SK-N-SH (cell line): ENCODE measurements around the gene CIP2A. TPM values are rescaled to one million over a fixed set of nuclear protein-coding genes. Genes with fewer than 3 reads are reported as not detected.

Experiments
- CTCF ChIA-PET: fragments of 300-600, 350-600 bp; formaldehyde crosslinking; extraction: SDS; loops from one replicate; lab custom pipeline; 2021; lab: Yijun Ruan, JAX
- POLR2A ChIA-PET: fragments of 350-600 bp; sonication (Branson Sonifier 250); formaldehyde crosslinking; extraction: SDS; loops from one replicate; lab custom pipeline; 2020; ENCODE audit warnings: antibody characterized with exemption, inconsistent platforms; lab: Yijun Ruan, JAX
- DNase-seq: peaks from one replicate; pipeline ENCODE4 v3.0.0; 2012
- H2AFZ ChIP-seq: fragments of 200-600 bp; sonication (generic); 2 replicates; pipeline ENCODE4 v1.8.1; 2016; ENCODE audit warnings: antibody characterized with exemption, mild to moderate bottlenecking, low read depth
- H3F3A ChIP-seq: fragments of 200-600 bp; sonication (generic); replicated peaks from 2 replicates; pipeline ENCODE3; 2016; ENCODE audit warnings: antibody characterized with exemption, mild to moderate bottlenecking; ENCODE audit not compliant: insufficient read depth
- H3K27ac ChIP-seq, 2 experiments: fragments of 200-500 bp in 1 of 2; fragments of 200-600 bp in 1 of 2; sonication (Bioruptor generic) in 1 of 2; sonication (generic), shearing (Covaris generic) in 1 of 2; 2 replicates each; pipeline versions ENCODE4 v1.5.1 to v1.6.1; 2014 to 2016; ENCODE audit warnings: low read depth in 2 of 2, inconsistent platforms in 1 of 2, low read length in 1 of 2, mild to moderate bottlenecking in 1 of 2, mixed read lengths in 1 of 2
- H3K27me3 ChIP-seq: fragments of 200-600 bp; sonication (generic), shearing (Covaris generic); 2 replicates; pipeline ENCODE4 v1.6.1; 2016; ENCODE audit warnings: mixed run types; ENCODE audit not compliant: insufficient read depth
- H3K36me3 ChIP-seq, 2 experiments: fragments of 200-500 bp in 1 of 2; fragments of 200-600 bp in 1 of 2; sonication (Bioruptor generic) in 1 of 2; sonication (generic) in 1 of 2; replicated peaks in 1 of 2; 2 replicates each; pipeline versions ENCODE3 to v1.5.1; 2014 to 2016; ENCODE audit warnings: low read length in 1 of 2, mild to moderate bottlenecking in 1 of 2; ENCODE audit not compliant: insufficient read depth in 2 of 2, control insufficient read depth in 1 of 2
- H3K4me1 ChIP-seq, 2 experiments: fragments of 200-500 bp in 1 of 2; fragments of 200-600 bp in 1 of 2; sonication (Bioruptor generic) in 1 of 2; sonication (generic), shearing (Covaris generic) in 1 of 2; 2 replicates each; pipeline versions ENCODE4 v1.5.1 to v1.6.1; 2014 to 2016; ENCODE audit warnings: low read depth in 1 of 2, low read length in 1 of 2, mixed run types in 1 of 2; ENCODE audit not compliant: insufficient read depth in 2 of 2, control insufficient read depth in 1 of 2
- H3K4me2 ChIP-seq: fragments of 200-600 bp; sonication (generic), shearing (Covaris generic); 2 replicates; pipeline ENCODE4 v1.6.1; 2017; ENCODE audit warnings: mixed run types
- H3K4me3 ChIP-seq, 2 experiments: fragments of 200-500 bp in 1 of 2; fragments of 200-600 bp in 1 of 2; sonication (Bioruptor generic) in 1 of 2; sonication (generic), shearing (Covaris generic) in 1 of 2; 2 replicates each; pipeline versions ENCODE4 v1.5.1 to v1.8.1; 2014 to 2016; ENCODE audit warnings: low read depth in 2 of 2, inconsistent platforms in 1 of 2, low read length in 1 of 2, mild to moderate bottlenecking in 1 of 2, mixed read lengths in 1 of 2, moderate library complexity in 1 of 2
- H3K79me2 ChIP-seq: fragments of 200-600 bp; sonication (generic); 2 replicates; pipeline ENCODE4 v1.8.1; 2017; ENCODE audit warnings: mild to moderate bottlenecking; ENCODE audit not compliant: insufficient read depth
- H3K9ac ChIP-seq: fragments of 200-600 bp; sonication (generic); 2 replicates; pipeline ENCODE4 v1.6.1; 2017; ENCODE audit warnings: mixed run types
- H3K9me2 ChIP-seq: fragments of 200-600 bp; sonication (generic); 2 replicates; pipeline ENCODE4 v1.6.1; 2017; ENCODE audit warnings: mixed run types
- H3K9me3 ChIP-seq: fragments of 200-600 bp; sonication (generic); 2 replicates; pipeline ENCODE4 v1.6.1; 2017; ENCODE audit warnings: mixed run types, mild to moderate bottlenecking, moderate library complexity
- H4K20me1 ChIP-seq: fragments of 200-600 bp; sonication (generic); 2 replicates; pipeline ENCODE4 v1.6.1; 2017; ENCODE audit warnings: mild to moderate bottlenecking, mixed run types; ENCODE audit not compliant: insufficient read depth
- CHD2 ChIP-seq: fragments of 150-350 bp; IDR thresholded peaks from 2 replicates; pipeline ENCODE4 v1.6.1; 2018; ENCODE audit warnings: low read length; ENCODE audit not compliant: partially characterized antibody
- CTCF ChIP-seq: fragments of 200-600 bp; sonication (generic); IDR thresholded peaks from 2 replicates; pipeline ENCODE4 v1.6.1; 2017; ENCODE audit warnings: antibody characterized with exemption, mild to moderate bottlenecking, moderate library complexity
- ELF1 ChIP-seq: IDR thresholded peaks from 2 replicates; pipeline ENCODE4 v1.4.0; 2012
- EZH2phosphoT487 ChIP-seq: fragments of 200-600 bp; sonication (generic); IDR thresholded peaks from 2 replicates; pipeline ENCODE4 v1.6.1; 2017; ENCODE audit warnings: low read depth, mixed run types, mild to moderate bottlenecking, antibody characterized with exemption, moderate library complexity, borderline replicate concordance
- FOXJ3 ChIP-seq: sonication (generic); formaldehyde crosslinking; IDR thresholded peaks from 2 replicates; pipeline ENCODE4 v1.5.1; 2020; ENCODE audit warnings: mild to moderate bottlenecking, missing genetic modification reagents
- FOXM1 ChIP-seq: IDR thresholded peaks from 2 replicates; pipeline ENCODE4 v1.4.0; 2012; ENCODE audit warnings: low read depth, mild to moderate bottlenecking
- GATA2 ChIP-seq: sonication (generic); formaldehyde crosslinking; IDR thresholded peaks from 2 replicates; pipeline ENCODE4 v1.5.0; 2020; ENCODE audit warnings: mild to moderate bottlenecking, missing genetic modification reagents
- JUND ChIP-seq: IDR thresholded peaks from 2 replicates; pipeline ENCODE4 v1.4.0; 2012
- MAX ChIP-seq: IDR thresholded peaks from 2 replicates; pipeline ENCODE4 v1.4.0; 2012; ENCODE audit warnings: low read depth
- MEF2A ChIP-seq: IDR thresholded peaks from 2 replicates; pipeline ENCODE4 v1.4.0; 2012; ENCODE audit warnings: low read depth, borderline replicate concordance
- MXI1 ChIP-seq: IDR thresholded peaks from 2 replicates; pipeline ENCODE4 v1.6.1; 2012; ENCODE audit warnings: mild to moderate bottlenecking, low read depth, low read length, improper control_type of control experiment
- NFIC ChIP-seq: IDR thresholded peaks from 2 replicates; pipeline ENCODE4 v1.4.0; 2012; ENCODE audit warnings: borderline replicate concordance
- PBX3 ChIP-seq: IDR thresholded peaks from 2 replicates; pipeline ENCODE4; 2012
- POLR2AphosphoS5 ChIP-seq: IDR thresholded peaks from 2 replicates; pipeline ENCODE4 v1.6.1; 2012; ENCODE audit warnings: low read depth, low read length
- RAD21 ChIP-seq: IDR thresholded peaks from 2 replicates; pipeline ENCODE4 v1.6.1; 2012; ENCODE audit warnings: mild to moderate bottlenecking, low read length
- TCF12 ChIP-seq: IDR thresholded peaks from 2 replicates; pipeline ENCODE4 v1.4.0; 2012
- USF1 ChIP-seq: IDR thresholded peaks from 2 replicates; pipeline ENCODE4 v1.4.0; 2012; ENCODE audit warnings: low read depth, borderline replicate concordance
- YY1 ChIP-seq: IDR thresholded peaks from 2 replicates; pipeline ENCODE4 v1.4.0; 2012; ENCODE audit warnings: low read depth, mild to moderate bottlenecking
- WGBS: methylation state at CpG from one replicate; pipeline ENCODE4 v1.1.6; 2017; ENCODE audit warnings: low lambda C conversion rate; 5-methylcytosine and 5-hydroxymethylcytosine counted together
- polyA plus RNA-seq, 3 experiments: library from polyadenylated mRNA; depleted of rRNA; stranded (reverse); fragments of >200 nt; gene quantifications; 2 replicates each; pipeline ENCODE4 v1.2.3, GENCODE V29; 2012

Gene CIP2A
- polyA plus RNA-seq, 1 of the 3 experiments (the other 2 are of a cell fraction) = 7.1 TPM

- Histone ChIP-seq H3K36me3 (no peaks in the 10 kb centered on the region), H3K9me3 (no peaks in the 10 kb centered on the region), H2AFZ (no peak overlapping the region), H3K27me3 (no peaks in the 10 kb centered on the region), H3K4me2 (no peak overlapping the region), H3F3A (no peaks in the 10 kb centered on the region), H3K27ac (no peak overlapping the region), H4K20me1 (no peaks in the 10 kb centered on the region), H3K4me3 (no peak overlapping the region), H3K4me1 (no peaks in the 10 kb centered on the region; a peak in 1 of 4 replicates), H3K9ac (no peak overlapping the region), H3K79me2 (no peaks in the 10 kb centered on the region), H3K9me2 (no peaks in the 10 kb centered on the region)
- POLR2A ChIA-PET = interaction anchor here (0.7 kb wide), 1 partner anchor 49 kb away, joined by 3 read pairs; no protein-coding TSS in a partner anchor
- TF ChIP-seq JUND (no peak), NFIC (no peak), CHD2 (no peak), ELF1 (no peak), MEF2A (no peak), MXI1 (no peak), POLR2AphosphoS5 (no peak), TCF12 (no peak), FOXM1 (no peak), CTCF (no peak), RAD21 (no peak), USF1 (no peak), YY1 (no peak), FOXJ3 (CRISPR knock-in tag) (no peak), GATA2 (CRISPR knock-in tag) (no peak), MAX (no peak), EZH2phosphoT487 (no peak), PBX3 (no peak)
- CTCF ChIA-PET = interaction anchor here (0.7 to 1.5 kb wide), 4 partner anchors 11 to 48 kb away, joined by 3 to 4 read pairs (median 3); no protein-coding TSS in a partner anchor
- no peak for DNase-seq
- WGBS = 55% methylated on average over 2 of the region's 2 CpGs
These were observed 64.0 kb downstream of the CIP2A start for GRCh38 chr3:108525256-108525655.
